HL-60 (cell line): Measurements from ENCODE around the gene SSC5D.
"Not testable (repeated sequence)": the region's sequence is repeated elsewhere in the genome, so short reads cannot be mapped to it uniquely, and the experiment has no call there.

Source experiments
- DNase-seq, 2 experiments: peaks; one replicate each; pipeline ENCODE4 v3.0.0-alpha.2; 2010 to 2020; ENCODE audit warnings: low read depth in 1 of 2, low spot score in 1 of 2
- H3K27ac ChIP-seq: fragments of 250-450 bp; sonication (Bioruptor Pico); replicated peaks from 2 replicates; pipeline ENCODE4 v1.5.1; 2020; ENCODE audit warnings: mild to moderate bottlenecking, moderate library complexity
- H3K27me3 ChIP-seq: fragments of 250-450 bp; sonication (Bioruptor Pico); 2 replicates; pipeline ENCODE4 v1.5.1; 2021; ENCODE audit warnings: mild to moderate bottlenecking, moderate library complexity; ENCODE audit not compliant: insufficient read depth, poor library complexity, severe bottlenecking
- H3K4me3 ChIP-seq: replicated peaks from 2 replicates; pipeline ENCODE4 v1.5.1; 2011; ENCODE audit warnings: mild to moderate bottlenecking, control low read depth, low read length; ENCODE audit not compliant: insufficient read depth
- CTCF ChIP-seq: IDR thresholded peaks from one replicate; pipeline ENCODE4 v1.5.1; 2011; ENCODE audit warnings: low read length, control low read depth, inconsistent platforms; ENCODE audit not compliant: insufficient read depth
- GABPA ChIP-seq: IDR thresholded peaks from 2 replicates; pipeline ENCODE4 v1.6.1; 2012; ENCODE audit warnings: low read depth
- POLR2AphosphoS5 ChIP-seq: IDR thresholded peaks from 2 replicates; pipeline ENCODE4 v1.6.1; 2012; ENCODE audit warnings: low read depth
- REST ChIP-seq: IDR thresholded peaks from 2 replicates; pipeline ENCODE4 v1.6.1; 2012; ENCODE audit warnings: low read depth; ENCODE audit not compliant: insufficient replicate concordance
- SPI1 ChIP-seq: IDR thresholded peaks from 2 replicates; pipeline ENCODE4 v1.6.1; 2012; ENCODE audit warnings: low read depth, mild to moderate bottlenecking, borderline replicate concordance

SSC5D gene

DNA sequence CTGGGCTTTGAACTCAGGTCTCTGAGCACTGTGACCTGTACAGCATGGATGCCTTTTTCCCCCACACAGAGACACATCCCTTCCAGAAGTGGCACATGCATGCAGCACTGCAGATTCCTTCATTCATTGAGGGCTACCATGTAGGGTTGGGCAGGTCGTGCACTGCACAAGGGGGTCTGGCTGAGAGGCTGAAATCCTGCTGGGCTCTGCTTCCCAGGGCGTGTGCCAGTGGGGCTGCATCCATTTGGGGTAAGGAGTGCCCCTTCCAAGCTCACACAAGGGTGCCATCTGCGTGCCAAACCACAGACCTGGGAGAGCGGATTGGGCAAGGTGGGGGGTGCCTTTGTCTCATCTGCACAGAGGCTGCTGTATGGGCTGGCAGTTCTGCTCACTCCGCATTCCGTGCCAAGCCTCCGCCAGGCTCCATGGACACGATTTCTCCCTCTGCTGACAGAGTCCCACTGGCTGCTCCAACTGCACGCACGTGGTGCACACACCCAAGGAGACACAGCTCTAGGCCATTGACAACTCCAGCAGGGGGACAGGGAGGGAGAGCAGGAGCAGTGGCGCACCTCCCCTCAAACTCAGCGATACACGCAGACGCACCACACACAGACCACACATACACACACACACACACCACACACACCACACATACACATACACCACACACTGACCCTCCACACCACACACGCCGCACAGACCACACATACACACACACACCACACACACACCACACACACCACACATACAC, 40.6 kb upstream of the SSC5D start:
- Histone ChIP-seq H3K27me3 (peaks cover 26% of the 10 kb centered on the region), H3K27ac (peak overlapping the region; percentile 23; the same call in 1 of the 2 replicates), H3K4me3 (no peak overlapping the region)
- TF ChIP-seq POLR2AphosphoS5, result peak; percentile 59; the same call in 1 of the 2 replicates
- no peak for TF ChIP-seq CTCF
- no peak for TF ChIP-seq REST
- no peak for TF ChIP-seq SPI1
- TF ChIP-seq GABPA, result no peak
- peak in 1 of 2 experiments; percentile 91 for DNase-seq

DNA sequence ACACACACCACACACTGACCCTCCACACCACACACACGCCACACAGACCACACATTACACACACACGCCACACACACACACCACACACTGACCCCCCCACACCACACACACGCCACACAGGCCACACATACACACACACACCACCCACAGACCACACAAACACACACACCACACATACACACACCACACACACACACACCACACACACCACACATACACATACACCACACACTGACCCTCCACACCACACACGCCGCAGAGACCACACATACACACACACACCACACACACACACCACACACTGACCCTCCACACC, 40.1 kb upstream of the SSC5D start:
- not testable (repeated sequence) for H3K27ac ChIP-seq, H3K4me3 ChIP-seq, DNase-seq
- H3K27me3 ChIP-seq, result peaks cover 24% of the 10 kb centered on the region

- no peak for DNase-seq
- no peak for TF ChIP-seq GABPA
- Histone ChIP-seq H3K4me3 (no peak overlapping the region), H3K27ac (no peak overlapping the region), H3K27me3 (peaks cover 14% of the 10 kb centered on the region)
Measured at GRCh38 chr19:55449469-55449868, 38.8 kb upstream of the SSC5D start.

DNA sequence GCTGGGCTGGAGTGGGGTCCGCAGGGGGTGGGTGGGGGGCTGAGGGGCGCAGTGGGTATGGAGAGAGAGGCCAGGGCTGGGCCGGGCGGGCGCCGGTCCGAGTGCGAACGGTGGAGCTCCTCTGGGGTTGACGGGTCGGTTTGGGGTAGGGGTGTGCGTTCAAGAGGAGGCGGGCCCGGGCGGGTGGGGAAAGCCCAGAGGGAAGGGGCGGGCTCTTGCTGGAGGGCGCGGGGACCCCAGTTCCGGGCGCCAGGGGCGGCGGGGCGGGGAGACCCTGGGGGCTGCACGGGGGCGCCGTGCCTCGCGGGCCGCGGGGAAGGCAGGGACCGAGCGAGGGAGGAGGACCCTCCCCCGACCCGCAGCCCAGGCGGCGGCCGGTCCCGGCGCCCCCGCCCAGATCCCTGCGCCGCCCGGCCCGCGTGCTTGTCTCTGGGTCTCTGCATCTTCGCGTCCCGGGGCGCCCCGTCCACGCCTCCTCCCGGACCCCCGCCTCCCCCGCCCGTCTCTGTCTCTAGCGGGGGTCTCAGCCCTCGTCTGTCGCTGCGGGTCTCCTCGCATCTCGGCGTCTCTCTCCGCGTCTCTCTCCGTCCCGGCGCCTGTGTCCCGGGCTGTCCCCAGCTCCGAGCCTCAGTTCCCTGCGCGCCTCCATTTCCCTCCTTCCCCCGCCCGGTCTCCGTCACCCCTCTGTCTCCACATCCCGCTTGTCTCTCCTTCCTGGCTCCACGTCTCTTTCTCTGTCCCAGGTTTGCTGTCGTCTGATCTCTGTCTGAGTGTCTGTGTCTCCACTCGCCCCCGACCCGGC, 36.9 kb upstream of the SSC5D start:
- no peak overlapping the region for H3K4me3 ChIP-seq
- TF ChIP-seq GABPA, result no peak
- no peak for TF ChIP-seq SPI1
- no peak for TF ChIP-seq POLR2AphosphoS5
- no peak for TF ChIP-seq CTCF
- no peak for TF ChIP-seq REST
- DNase-seq, result no peak
- H3K27ac ChIP-seq, result no peak overlapping the region
- H3K27me3 ChIP-seq, result peaks cover 9% of the 10 kb centered on the region
